ENCODE results near the gene KMT2C.

KMT2C gene

DNA sequence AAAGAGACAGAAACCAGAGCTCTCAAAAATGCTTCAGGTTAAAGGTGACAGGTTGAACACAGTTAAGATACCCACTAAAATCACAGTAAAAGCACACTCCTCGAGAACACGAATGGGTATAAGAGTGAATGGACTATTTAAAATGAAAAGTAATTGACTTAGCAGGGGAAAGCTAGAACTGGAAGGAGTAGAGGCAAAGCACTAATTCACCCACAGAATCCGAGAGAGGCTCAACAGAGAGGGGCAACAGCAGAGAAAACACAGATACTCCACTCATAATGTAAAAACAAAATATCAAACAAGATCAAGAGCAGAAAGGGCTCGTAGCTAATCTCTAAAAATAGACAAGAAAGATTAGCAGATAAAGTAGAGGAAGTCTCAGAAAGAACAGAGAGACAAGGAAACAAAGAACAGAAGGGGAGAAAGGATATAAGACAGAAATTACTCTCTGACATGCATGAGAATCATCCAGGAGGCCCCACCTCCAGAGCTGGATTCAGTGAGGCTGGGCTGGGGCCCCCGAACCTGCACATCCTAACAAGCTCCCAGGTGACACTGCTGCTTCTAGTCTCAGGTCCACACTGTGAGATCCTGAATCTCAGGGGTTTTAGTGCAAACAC is 292.7 kb downstream of the KMT2C start:
- TF ChIP-seq, protein P1, sequence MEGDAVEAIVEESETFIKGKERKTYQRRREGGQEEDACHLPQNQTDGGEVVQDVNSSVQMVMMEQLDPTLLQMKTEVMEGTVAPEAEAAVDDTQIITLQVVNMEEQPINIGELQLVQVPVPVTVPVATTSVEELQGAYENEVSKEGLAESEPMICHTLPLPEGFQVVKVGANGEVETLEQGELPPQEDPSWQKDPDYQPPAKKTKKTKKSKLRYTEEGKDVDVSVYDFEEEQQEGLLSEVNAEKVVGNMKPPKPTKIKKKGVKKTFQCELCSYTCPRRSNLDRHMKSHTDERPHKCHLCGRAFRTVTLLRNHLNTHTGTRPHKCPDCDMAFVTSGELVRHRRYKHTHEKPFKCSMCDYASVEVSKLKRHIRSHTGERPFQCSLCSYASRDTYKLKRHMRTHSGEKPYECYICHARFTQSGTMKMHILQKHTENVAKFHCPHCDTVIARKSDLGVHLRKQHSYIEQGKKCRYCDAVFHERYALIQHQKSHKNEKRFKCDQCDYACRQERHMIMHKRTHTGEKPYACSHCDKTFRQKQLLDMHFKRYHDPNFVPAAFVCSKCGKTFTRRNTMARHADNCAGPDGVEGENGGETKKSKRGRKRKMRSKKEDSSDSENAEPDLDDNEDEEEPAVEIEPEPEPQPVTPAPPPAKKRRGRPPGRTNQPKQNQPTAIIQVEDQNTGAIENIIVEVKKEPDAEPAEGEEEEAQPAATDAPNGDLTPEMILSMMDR (IDR thresholded peaks at IDR 0.05; ENCODE audit: insufficient read depth, low read depth, low read length, missing control alignments), result no peak
- no peak for DNase-seq (ENCODE audit: low read depth)
- no peak overlapping the region for H3K4me3 ChIP-seq (ENCODE audit: low read length)

DNA sequence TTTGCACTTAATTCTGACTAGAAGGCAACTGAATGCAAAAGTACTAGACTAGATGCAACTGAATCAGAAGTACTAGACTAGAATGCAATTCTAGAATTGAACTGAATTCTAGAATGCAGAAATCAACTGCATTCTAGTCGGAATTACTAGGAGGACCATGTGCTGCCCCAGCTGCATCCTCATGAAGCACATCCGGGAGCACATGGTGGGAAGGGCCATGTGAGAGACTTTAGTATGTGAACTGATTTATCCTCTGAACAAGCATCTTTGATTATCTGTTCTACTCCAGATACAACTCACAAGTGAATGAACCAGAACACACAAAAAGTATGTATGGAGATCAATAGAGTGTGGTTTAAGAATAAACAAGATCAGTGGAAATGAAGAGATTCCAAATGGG is 295.2 kb downstream of the KMT2C start:
- DNase-seq (ENCODE audit: low read depth), result no peak
- TF ChIP-seq, protein P1 (IDR thresholded peaks at IDR 0.05; ENCODE audit: insufficient read depth, low read depth, low read length, missing control alignments), result no peak

DNA sequence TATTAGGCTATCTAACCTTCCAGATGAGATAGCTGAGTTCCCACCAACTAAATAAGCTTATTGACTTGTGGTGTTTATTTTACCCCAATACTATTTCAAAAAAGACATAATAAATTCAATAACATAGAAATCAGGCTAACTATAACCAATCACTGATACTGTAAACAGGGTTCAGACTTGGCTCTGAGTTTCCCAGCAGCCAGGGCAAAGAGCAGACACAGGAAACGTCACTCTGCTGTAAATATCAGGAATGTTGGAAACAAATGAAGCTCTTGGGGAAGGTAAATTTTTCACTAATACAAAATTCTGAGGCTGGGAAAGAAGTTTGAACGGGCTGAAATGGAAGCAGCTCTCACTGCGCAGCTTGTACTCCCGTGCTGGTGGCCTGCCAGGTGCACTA is 295.7 kb downstream of the KMT2C start:
- H3K4me3 ChIP-seq (ENCODE audit: low read length), result no peak overlapping the region
- no peak for DNase-seq (ENCODE audit: low read depth)
- TF ChIP-seq, protein P1 (IDR thresholded peaks at IDR 0.05; ENCODE audit: insufficient read depth, low read depth, low read length, missing control alignments), result no peak

More for the DNA sequence above, 295.2 kb downstream of the KMT2C start:
- no peak overlapping the region for H3K4me3 ChIP-seq (ENCODE audit: low read length)

DNA sequence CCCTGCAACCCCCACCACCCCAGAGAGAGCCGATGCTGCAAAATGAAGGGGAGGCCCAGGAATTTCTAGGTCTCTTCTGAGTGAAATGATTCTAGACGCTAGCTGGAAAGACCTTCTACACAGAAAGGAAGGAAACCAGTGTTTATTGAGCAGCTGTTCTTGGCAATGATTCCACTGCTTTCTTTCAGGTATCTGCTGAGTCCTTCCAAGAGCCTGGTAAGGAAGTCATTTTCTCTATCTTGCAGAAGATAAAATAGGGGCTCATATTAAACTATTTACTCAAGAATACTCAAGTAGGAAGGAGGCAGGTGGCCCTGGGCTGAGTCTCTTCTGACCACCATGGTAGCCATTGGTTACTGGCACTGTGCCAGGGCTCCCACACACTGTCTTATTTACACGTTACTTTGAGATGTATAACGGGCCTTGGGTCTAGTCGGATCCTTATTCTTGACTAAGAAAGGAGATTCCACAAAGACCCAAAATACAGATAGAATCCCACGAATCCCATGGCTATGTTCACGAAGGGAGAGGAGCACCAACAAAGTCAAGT is 298.3 kb downstream of the KMT2C start:
- TF ChIP-seq, protein P1 (IDR thresholded peaks at IDR 0.05; ENCODE audit: insufficient read depth, low read depth, low read length, missing control alignments), result no peak
- DNase-seq (ENCODE audit: low read depth), result no peak
- no peak overlapping the region for H3K4me3 ChIP-seq (ENCODE audit: low read length)

DNA sequence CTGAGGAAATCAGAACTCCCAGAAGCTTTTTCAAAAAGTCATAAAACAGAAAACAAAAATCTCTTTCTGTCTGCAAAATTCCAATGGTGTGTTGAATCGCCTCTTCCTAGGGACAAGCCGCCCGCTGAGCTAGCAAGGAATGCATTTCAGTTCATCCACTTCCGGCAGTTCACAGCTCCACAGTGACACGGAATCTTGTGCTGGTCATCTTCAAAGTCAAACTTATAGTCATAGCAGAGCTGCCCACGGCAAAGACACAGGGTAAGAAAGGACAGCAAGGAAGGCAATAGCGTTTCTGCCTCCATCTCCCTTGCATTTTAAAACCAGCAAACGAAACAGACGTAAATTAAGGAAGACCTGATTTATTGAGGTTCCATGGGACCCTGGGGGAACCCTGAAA is 299.1 kb downstream of the KMT2C start:
- no peak for DNase-seq (ENCODE audit: low read depth)
- no peak overlapping the region for H3K4me3 ChIP-seq (ENCODE audit: low read length)
- TF ChIP-seq, protein P1 (IDR thresholded peaks at IDR 0.05; ENCODE audit: insufficient read depth, low read depth, low read length, missing control alignments), result no peak

DNA sequence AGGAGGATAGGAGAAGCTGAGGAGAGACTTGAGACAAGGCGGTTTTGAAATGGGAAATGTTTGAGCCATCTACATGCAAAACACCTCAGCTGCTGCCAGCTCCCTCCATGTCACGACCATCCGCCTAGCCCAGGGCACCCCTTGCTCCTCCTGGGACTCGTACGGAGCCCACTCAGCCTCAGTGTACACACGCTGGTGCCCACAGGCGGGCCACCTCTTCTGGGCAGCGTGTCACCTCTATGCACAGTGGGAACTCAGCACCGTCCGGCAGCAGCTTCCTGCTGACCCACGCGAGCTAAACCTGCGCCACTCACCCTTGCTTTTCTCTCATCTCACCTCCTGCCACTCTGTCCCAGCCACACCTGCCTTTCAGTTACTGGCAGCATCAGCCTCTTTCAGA is 302.0 kb downstream of the KMT2C start:
- H3K4me3 ChIP-seq (ENCODE audit: low read length), result no peak overlapping the region
- DNase-seq (ENCODE audit: low read depth), result no peak
- TF ChIP-seq, protein P1 (IDR thresholded peaks at IDR 0.05; ENCODE audit: insufficient read depth, low read depth, low read length, missing control alignments), result no peak

DNA sequence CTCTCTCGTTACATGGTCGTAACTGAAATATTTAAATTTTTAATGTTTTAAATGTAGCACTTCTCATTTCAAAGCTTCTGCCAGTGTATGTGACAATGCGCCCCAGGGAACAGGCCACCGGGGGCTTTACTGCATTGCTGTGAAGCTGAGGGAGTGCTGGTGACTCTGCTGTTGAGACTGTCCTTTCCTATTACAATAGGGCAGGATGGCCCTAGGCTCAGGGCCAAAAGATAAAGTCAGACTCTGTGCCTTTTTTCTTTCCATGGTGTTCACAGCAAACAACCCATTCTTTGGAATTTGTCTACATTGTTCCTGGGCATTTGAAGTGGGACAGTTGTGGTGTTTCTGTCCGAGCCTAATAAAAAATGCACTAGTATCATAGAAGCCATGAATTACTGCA is 303.0 kb downstream of the KMT2C start:
- no peak for DNase-seq (ENCODE audit: low read depth)
- no peak overlapping the region for H3K4me3 ChIP-seq (ENCODE audit: low read length)
- TF ChIP-seq, protein P1 (IDR thresholded peaks at IDR 0.05; ENCODE audit: insufficient read depth, low read depth, low read length, missing control alignments), result no peak
